HepG2 (cell line): ENCODE data around the gene LZTR1. TPM values are rescaled to one million over a fixed set of nuclear protein-coding genes. Genes with fewer than 3 reads are reported as not detected.

ENCODE experiments used
- ARHGAP35 ChIP-seq: sonication (generic); formaldehyde crosslinking; IDR thresholded peaks from 2 replicates; pipeline ENCODE4 v1.9.0; 2022; ENCODE audit warnings: mild to moderate bottlenecking, inconsistent platforms, moderate library complexity, missing genetic modification reagents, borderline replicate concordance
- ATF1 ChIP-seq: IDR thresholded peaks from 2 replicates; pipeline ENCODE4 v1.6.1; 2016; ENCODE audit warnings: mild to moderate bottlenecking, control low read depth
- CBX5 ChIP-seq: sonication (generic); formaldehyde crosslinking; IDR thresholded peaks from 2 replicates; pipeline ENCODE4 v1.4.0; 2020; ENCODE audit warnings: missing genetic modification reagents, borderline replicate concordance
- CSRNP2 ChIP-seq: sonication (generic); formaldehyde crosslinking; conservative IDR thresholded peaks from 2 replicates; pipeline ENCODE4 v1.8.0; 2022; ENCODE audit warnings: low read depth, missing genetic modification reagents
- DNMT3B ChIP-seq: conservative IDR thresholded peaks from 2 replicates; pipeline ENCODE4 v1.6.1; 2016; ENCODE audit warnings: missing biosample characterization, control low read depth
- ELK4 ChIP-seq: sonication (generic); formaldehyde crosslinking; IDR thresholded peaks from 2 replicates; pipeline ENCODE4 v1.9.0; 2021; ENCODE audit warnings: missing genetic modification reagents, borderline replicate concordance
- EZH2 ChIP-seq: conservative IDR thresholded peaks from 2 replicates; pipeline ENCODE4 v1.6.1; 2012; ENCODE audit warnings: mild to moderate bottlenecking, low read depth, low read length, moderate library complexity
- HDAC2 ChIP-seq: sonication (generic); formaldehyde crosslinking; IDR thresholded peaks from 2 replicates; pipeline ENCODE4 v1.4.0; 2020; ENCODE audit warnings: missing genetic modification reagents
- HDAC6 ChIP-seq: fragments of 200-600 bp; sonication (generic); IDR thresholded peaks from 2 replicates; pipeline ENCODE4 v1.7.0; 2017; ENCODE audit warnings: mild to moderate bottlenecking, antibody characterized with exemption, low read length, low read depth
- HOXA3 ChIP-seq: sonication (generic); formaldehyde crosslinking; IDR thresholded peaks from 2 replicates; pipeline ENCODE4 v1.5.0; 2020; ENCODE audit warnings: missing genetic modification reagents
- KDM6A ChIP-seq: IDR thresholded peaks from 2 replicates; pipeline ENCODE4 v1.6.1; 2016; ENCODE audit warnings: low read depth
- KLF13 ChIP-seq: sonication (generic); formaldehyde crosslinking; IDR thresholded peaks from 2 replicates; pipeline ENCODE4 v1.4.0; 2020; ENCODE audit warnings: mild to moderate bottlenecking, missing genetic modification reagents
- MLLT10 ChIP-seq: sonication (generic); formaldehyde crosslinking; IDR thresholded peaks from 2 replicates; pipeline ENCODE4 v1.4.0; 2020; ENCODE audit warnings: missing genetic modification reagents
- NFYB ChIP-seq: sonication (generic); formaldehyde crosslinking; IDR thresholded peaks from 2 replicates; pipeline ENCODE4 v1.4.0; 2020; ENCODE audit warnings: missing genetic modification reagents
- PHF21A ChIP-seq: sonication (generic); formaldehyde crosslinking; IDR thresholded peaks from 2 replicates; pipeline ENCODE4 v1.5.0; 2020; ENCODE audit warnings: mild to moderate bottlenecking, missing genetic modification reagents
- SALL2 ChIP-seq: sonication (generic); formaldehyde crosslinking; IDR thresholded peaks from 2 replicates; pipeline ENCODE4 v1.8.1; 2023; ENCODE audit warnings: mild to moderate bottlenecking, missing genetic modification reagents, inconsistent platforms
- SSRP1 ChIP-seq: IDR thresholded peaks from 2 replicates; pipeline ENCODE4 v1.6.1; 2016; ENCODE audit warnings: control low read depth
- TAF1 ChIP-seq: sonication (generic); formaldehyde crosslinking; IDR thresholded peaks from 2 replicates; pipeline ENCODE4 v1.4.0; 2020; ENCODE audit warnings: missing genetic modification reagents
- TCF12 ChIP-seq, 2 experiments: fragments of 450-650 bp in 1 of 2; sonication (generic) in 1 of 2; formaldehyde crosslinking in 1 of 2; IDR thresholded peaks; 2 replicates each; pipeline versions ENCODE4 v1.6.1 to v1.8.0; 2017 to 2022; ENCODE audit warnings: antibody characterized with exemption in 1 of 2, mild to moderate bottlenecking in 1 of 2, missing genetic modification reagents in 1 of 2, moderate library complexity in 1 of 2
- ZBTB25 ChIP-seq: IDR thresholded peaks from 2 replicates; pipeline ENCODE4 v1.6.1; 2018; ENCODE audit warnings: missing genetic modification reagents
- ZFP37 ChIP-seq: sonication (generic); formaldehyde crosslinking; IDR thresholded peaks from 2 replicates; pipeline ENCODE4 v1.4.0; 2020; ENCODE audit warnings: missing genetic modification reagents, borderline replicate concordance
- ZNF264 ChIP-seq: sonication (generic); formaldehyde crosslinking; IDR thresholded peaks from 2 replicates; pipeline ENCODE4 v1.4.0; 2020; ENCODE audit warnings: missing genetic modification reagents
- ZNF441 ChIP-seq: sonication (generic); formaldehyde crosslinking; IDR thresholded peaks from 2 replicates; pipeline ENCODE4 v1.7.0; 2021; ENCODE audit warnings: missing genetic modification reagents, borderline replicate concordance
- ZNF740 ChIP-seq: sonication (generic); formaldehyde crosslinking; IDR thresholded peaks from 2 replicates; pipeline ENCODE4 v1.4.0; 2020; ENCODE audit warnings: missing genetic modification reagents
- ZNF768 ChIP-seq: sonication (generic); formaldehyde crosslinking; IDR thresholded peaks from 2 replicates; pipeline ENCODE4 v1.4.0; 2020; ENCODE audit warnings: missing genetic modification reagents
- ZNF773 ChIP-seq: sonication (generic); formaldehyde crosslinking; IDR thresholded peaks from 2 replicates; pipeline ENCODE4 v1.4.0; 2020; ENCODE audit warnings: missing genetic modification reagents, borderline replicate concordance
- polyA plus RNA-seq, 8 experiments: library from polyadenylated mRNA; depleted of rRNA in 3 of 8; stranded (reverse) in 7 of 8; unstranded in 1 of 8; fragments of >200 nt; fragmentation: Illumina TruSeq in 4 of 8; extraction: Trizol in 4 of 8; gene quantifications; 2 replicates each; pipeline versions ENCODE4 v1.2.1 to v1.2.3, GENCODE V29; 2011 to 2016; ENCODE audit warnings: low read depth in 4 of 8, missing spikeins in 1 of 8, mixed read lengths in 1 of 8; ENCODE audit not compliant: insufficient read depth in 1 of 8
- total RNA-seq, 5 experiments: library from RNA; depleted of rRNA; stranded (reverse); fragments of >200 nt; fragmentation: Illumina TruSeq; extraction: Trizol; gene quantifications; 2 replicates each; pipeline ENCODE4 v1.2.3, GENCODE V29; 2016; ENCODE audit warnings: low read depth in 1 of 5
- TF ChIP-seq, protein P1 (sequence below): sonication (generic); formaldehyde crosslinking; IDR thresholded peaks from 2 replicates; pipeline ENCODE4 v1.8.0; 2022; ENCODE audit warnings: missing genetic modification reagents, mild to moderate bottlenecking, moderate library complexity, borderline replicate concordance

Gene LZTR1
- total and polyA plus RNA-seq, 2 of the 13 experiments (the other 11 are each of a cell fraction or from before 2014, with no cell fraction given), result 21.8 to 22.4 TPM

DNA sequence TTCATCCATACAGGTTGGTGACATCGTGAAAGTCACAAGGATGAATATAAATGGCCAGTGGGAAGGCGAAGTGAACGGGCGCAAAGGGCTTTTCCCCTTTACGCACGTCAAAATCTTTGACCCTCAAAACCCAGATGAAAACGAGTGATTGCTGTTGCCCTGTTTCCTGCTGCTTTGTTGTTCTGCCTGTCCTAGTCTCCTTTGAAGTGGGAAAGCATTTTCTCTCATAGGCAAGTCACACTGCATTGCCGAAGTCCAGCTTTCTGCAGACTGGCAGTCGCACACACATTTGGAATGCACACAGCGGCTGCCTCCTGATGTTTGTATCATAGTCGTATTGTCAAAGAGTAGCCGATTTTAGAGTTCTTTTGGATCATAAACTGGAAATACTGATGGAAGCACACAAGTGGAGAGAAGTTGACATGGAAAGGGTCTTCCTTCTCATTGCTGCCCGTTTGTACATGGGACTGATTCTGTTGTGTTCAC, 32.4 kb upstream of the LZTR1 start (continued):
- TF ChIP-seq ZBTB25 (CRISPR knock-in tag) (no peak), DNMT3B (CRISPR knock-in tag) (no peak), TAF1 (CRISPR knock-in tag) (peak; percentile 28; the same call in 1 of the 2 replicates), ZNF768 (CRISPR knock-in tag) (no peak), ATF1 (CRISPR knock-in tag) (no peak), EZH2 (no peak), ZNF740 (CRISPR knock-in tag) (no peak), KLF13 (CRISPR knock-in tag) (no peak), CBX5 (CRISPR knock-in tag) (no peak), KDM6A (CRISPR knock-in tag) (no peak), CSRNP2 (CRISPR knock-in tag) (no peak), PHF21A (CRISPR knock-in tag) (peak; percentile 68), NFYB (CRISPR knock-in tag) (no peak), SSRP1 (CRISPR knock-in tag) (no peak), ELK4 (CRISPR knock-in tag) (no peak), ZNF264 (no peak), ARHGAP35 (CRISPR knock-in tag) (no peak), MLLT10 (CRISPR knock-in tag) (no peak), ZNF441 (CRISPR knock-in tag) (no peak), HOXA3 (CRISPR knock-in tag) (peak; percentile 71; the same call in 1 of the 2 replicates), HDAC6 (no peak), SALL2 (CRISPR knock-in tag) (no peak), TCF12 (IDR thresholded peaks at IDR 0.05) (no peak), TCF12 (CRISPR knock-in tag; IDR thresholded peaks at IDR 0.05) (no peak), ZFP37 (CRISPR knock-in tag) (0 out of 2 replicates have a peak, but pooled peaks have one; percentile 35), HDAC2 (CRISPR knock-in tag) (peak; percentile 85), ZNF773 (CRISPR knock-in tag) (no peak)
- TF ChIP-seq, protein P1, sequence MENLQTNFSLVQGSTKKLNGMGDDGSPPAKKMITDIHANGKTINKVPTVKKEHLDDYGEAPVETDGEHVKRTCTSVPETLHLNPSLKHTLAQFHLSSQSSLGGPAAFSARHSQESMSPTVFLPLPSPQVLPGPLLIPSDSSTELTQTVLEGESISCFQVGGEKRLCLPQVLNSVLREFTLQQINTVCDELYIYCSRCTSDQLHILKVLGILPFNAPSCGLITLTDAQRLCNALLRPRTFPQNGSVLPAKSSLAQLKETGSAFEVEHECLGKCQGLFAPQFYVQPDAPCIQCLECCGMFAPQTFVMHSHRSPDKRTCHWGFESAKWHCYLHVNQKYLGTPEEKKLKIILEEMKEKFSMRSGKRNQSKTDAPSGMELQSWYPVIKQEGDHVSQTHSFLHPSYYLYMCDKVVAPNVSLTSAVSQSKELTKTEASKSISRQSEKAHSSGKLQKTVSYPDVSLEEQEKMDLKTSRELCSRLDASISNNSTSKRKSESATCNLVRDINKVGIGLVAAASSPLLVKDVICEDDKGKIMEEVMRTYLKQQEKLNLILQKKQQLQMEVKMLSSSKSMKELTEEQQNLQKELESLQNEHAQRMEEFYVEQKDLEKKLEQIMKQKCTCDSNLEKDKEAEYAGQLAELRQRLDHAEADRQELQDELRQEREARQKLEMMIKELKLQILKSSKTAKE (CRISPR knock-in tag), result peak; percentile 43; the same call in 1 of the 2 replicates
